HUDEP-2 (cell line): ENCODE data around the gene LYRM4.

Source experiments
- DNase-seq, 76 experiments: peaks; one replicate each; lab custom pipeline; 2025; ENCODE audit not compliant: unreplicated experiment in 76 of 76; lab: John Stamatoyannopoulos, UW

The LYRM4 gene

DNA sequence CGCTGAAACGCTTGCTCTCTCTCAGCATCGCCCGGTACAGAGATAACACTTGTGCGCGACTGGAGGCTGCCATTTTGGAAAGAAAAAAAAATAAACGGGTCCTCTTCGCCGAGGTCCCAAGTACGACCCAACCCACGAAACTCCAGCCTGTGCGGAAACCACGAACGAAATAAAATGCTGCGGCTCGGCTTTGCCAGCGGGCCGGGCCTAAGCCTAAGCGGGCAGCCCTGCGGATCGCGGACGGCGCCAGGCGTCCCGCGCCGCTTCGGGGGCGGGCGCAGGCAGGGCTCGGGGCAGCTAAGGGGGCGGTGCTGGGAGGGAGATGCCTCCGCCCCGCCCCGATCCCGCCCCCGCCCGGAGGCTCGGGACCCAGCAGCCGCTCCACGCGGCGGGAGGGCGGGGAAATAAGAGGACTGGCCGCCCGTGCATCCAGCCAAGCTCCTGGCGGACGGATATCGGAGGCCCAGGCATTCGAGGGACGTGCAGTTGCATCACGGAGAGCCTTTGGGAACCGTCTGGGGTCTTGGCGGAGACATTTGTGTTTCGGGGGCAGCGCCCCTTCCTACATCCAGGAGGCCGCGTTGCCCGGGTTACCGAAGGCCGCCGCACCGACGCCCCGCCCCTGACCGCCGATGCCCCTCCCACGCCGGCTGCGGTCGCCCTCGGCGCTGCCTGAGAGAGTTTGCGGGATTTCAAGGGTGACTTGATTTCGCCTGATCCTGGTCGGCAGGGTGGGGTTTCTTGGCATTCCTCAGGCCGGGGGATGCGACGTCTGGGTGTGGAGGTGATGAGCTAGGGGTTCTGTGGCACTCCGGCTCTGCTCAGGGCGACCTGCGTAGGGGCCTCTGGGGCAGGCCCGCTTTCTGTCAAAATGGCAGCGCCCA lies at the start of gene LYRM4, which contains the start of gene FARS2:
TSS of gene LYRM4 (minus strand) at position 290 of the 884 bp plus-strand sequence. CDS start at position 73, 217 bp downstream.
TSS of gene FARS2 (plus strand) at position 853 of the 884 bp plus-strand sequence.
- peak in 75 of 76 experiments; percentile 38 to 99 (median 90) for DNase-seq

DNA sequence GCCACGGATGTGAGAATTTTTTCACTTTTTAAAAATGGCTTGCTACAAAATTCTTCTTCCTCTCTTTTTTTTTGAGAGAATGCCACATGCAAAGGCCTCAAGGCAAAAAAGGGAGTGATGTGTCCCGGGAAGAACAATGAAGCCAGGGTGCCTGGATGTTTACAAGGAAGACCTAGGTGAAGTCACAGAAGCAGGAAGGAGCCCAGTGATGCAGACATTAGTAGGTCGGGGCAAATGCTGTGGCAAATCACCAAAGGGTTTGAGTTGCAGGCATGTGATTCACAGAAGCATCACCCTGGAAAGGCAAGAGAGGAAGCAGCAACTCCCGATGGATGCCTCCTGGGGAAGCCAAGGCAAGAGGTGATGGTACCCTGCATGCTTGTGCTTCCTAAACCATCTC lies 47.3 kb upstream of the LYRM4 start:
- no peak for DNase-seq

DNA sequence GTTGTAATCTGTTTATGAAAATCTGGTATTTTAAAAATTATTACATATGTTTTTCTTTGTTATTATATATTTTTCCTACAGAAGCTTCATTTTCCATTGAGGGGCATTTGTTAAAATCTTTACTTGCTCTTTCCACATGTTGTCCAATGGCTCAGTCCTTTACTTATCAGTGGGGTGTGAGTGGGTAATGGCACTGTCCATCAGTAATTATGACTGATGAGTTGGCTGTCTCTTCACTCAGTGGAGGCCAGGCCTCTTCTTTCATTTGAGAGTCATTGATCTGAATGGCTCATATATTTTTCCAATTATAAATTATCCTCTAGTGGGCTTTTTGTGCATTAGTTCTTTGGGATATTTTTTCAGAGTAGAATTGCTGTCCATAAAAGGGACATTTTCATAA lies 46.3 kb upstream of the LYRM4 start:
- no peak for DNase-seq

DNA sequence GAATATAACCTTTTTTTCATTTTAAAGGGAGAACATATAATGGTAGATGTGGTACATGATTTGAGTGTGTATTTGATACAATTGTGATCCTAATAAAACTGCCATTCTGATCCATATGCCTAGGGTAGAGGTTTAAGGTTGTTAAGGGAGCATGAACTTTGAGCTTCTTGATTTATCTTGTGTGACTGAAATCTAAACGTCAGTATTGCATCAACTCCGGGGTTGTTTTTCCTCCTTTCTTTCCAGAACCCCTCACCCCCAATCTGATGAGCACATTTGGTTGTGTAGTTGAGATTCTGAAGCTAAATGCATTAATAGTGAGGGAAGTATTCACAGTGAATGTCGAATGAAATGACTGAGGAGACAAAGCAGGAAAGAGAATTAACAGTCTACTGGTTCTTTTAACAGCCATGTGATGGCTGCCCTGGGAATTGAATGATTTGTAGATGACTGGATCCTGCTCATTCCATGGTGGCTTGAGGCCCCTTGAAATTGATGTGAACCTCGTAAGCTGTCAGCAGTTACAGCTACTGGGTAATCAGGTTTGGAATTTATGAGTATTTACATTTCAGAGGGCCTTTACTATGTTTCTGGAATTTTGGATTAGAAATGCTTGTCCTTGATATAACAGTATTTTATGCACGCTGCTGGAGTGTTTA lies 45.3 kb upstream of the LYRM4 start:
- DNase-seq, result no peak

DNA sequence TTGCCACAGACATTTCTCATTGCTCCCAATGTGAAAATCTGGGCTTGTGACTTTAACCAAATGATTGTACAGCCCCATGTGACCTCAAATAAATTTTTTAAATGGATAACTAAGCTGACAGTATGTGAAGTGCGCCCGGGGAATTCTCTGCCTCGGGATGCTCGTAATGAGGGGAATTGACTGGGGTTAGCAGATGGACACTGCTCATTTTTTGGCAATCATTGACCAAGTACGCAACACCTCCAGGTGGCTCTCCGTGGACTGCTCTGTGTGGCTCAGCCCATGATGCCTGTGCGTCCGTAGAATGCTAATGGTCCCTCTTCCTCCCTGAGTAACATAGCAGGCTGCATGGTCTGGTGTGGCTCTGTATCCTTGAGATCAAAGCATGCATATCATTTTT lies 42.9 kb upstream of the LYRM4 start:
- DNase-seq, result no peak

DNA sequence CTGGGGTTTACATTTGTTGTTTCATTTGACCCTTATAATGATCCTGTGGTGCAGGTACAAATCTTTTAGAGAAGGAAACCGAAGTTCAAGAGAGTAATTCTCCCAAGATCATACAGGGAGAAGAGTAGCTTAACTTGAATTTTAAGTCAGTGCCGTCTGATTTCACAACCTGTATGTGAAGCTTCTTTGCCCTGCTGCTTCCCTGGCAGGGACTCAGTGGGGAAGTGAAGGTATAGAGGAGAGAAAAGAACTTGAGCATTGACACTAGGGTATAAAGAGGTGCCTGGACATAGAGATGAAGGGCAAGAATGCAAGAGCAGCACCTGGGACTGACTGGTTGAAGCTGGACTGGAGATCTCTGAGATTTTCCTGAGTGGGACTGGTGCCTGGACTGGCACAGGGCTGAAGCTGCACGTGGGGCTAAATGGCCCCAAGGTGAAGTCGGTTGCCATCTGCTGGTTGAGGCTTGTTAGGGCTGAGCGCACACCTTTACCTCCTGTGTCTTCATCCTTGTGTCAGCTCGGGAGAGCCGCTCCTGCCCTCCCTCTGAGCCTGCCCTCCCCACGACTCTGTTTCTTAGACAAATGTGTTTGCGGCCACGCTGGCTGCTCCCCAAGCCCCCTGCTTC lies 42.4 kb upstream of the LYRM4 start:
- DNase-seq, result peak in 19 of 76 experiments; percentile 6 to 61 (median 25)

DNA sequence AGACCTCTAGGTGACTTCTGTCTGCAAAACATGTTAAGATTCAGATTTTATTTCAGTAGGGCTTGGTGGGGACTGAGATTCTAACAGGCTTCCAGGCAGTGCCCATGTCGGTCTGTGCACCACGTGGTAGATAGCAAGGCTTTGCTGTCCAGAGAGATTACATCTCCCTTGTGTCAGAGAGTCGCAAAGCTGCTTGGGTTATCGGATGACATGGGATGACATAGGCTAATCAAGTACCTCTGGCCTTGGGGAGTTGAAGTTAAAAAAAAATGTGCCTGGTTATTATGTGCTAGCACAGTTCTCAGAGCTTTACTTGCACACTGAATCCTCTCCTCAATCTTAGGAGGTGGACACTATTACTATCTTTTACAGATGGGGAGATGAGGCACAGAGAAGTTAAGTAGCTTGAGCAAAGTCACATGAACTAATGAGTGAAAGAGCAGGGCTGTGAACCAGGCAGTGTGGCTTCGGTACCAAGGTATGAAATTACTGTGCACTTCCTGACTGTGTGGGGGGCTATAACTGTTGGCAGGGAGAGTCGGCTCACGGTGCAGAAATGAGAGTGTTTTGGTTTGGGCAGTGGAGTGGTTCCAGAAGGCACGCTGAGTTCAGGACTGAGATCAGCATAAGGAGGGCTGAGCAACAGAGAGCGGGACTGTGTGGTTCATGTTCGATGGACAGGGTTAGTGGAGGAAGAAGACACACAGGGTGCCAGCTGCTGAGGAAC lies 41.6 kb upstream of the LYRM4 start:
- peak in 52 of 76 experiments; percentile 6 to 84 (median 45) for DNase-seq

DNA sequence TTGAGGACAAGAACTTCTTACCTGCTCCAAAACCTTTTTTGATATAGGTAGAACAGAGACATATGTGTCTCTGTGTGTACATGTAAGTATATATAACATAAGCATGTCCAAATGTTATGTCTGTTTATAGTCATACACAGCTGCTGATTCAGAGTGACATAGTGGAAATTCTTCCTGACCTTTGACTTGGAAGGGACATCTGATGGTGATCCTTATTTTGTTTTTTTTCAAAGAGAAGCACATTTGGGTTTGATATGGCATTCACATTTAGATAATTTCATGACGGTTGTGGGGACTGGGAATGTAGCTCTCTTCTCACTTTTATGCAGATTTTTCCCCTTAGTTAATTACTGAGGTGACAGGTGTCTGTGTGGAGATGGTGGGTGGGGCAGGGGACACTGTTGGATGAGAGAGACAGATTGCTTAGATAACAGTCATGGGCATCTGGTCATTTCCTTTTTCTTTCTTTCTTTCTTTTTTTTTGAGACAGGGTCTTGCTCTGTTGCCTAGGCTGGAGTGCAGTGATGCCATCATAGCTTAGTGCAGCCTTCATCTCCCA lies 39.5 kb upstream of the LYRM4 start:
- no peak for DNase-seq

DNA sequence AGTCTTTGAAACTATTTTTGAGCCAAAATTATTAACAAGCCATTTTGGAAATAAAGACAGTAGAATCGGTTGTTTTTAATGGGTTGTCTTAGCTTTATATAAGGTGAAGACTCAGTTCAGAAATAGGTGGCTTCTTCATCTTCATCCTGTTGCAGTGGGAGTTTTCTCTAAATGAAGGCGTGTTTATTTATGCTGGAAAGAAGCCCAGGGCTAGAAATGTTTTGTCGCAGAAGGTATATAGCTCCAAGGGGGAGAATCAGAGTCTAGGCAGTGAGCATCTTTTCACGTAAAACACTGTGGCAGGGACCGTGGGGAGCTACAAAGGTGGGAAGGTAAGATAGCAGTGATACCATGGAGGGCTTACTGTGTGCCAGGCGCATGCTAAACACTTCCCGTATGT lies 34.9 kb upstream of the LYRM4 start:
- no peak for DNase-seq

DNA sequence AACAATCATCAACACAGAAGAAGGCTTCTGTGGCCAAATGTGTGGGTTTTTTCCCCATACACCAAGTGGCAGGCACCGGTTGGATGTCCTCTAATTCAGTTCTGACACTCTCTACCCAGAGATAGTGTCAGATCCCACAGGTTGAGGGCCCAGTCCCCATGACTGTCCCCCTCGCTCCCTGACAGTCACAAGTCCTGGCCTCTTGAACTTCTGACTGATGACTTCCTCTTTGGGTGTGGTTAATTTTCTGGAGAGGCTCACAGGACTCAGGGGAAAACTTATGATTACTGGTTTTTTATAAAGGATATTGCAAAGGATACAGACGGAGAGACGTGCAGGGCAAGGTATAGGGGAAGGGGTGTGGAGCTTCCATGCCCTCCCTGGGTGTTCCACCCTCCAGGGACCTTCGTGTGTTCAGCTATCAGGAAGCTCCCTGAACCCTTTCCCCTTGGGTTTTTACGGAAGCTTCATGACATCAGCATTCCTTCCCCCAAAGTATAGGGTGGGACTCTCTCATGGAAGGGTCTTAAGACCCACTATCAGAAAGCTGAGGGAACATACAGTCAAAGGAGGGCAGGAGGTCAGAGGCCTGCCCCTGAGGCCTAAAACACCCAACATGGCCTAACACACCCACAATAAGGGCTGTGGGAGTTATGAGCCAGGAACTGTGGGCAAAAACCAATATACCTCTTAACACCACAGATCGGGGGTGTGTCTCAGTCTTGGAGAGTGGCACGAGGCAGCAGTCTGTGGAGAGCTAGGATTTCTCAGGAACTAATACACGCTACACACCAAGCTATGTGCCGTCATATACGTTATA lies 33.9 kb upstream of the LYRM4 start:
- peak in 11 of 76 experiments; percentile 8 to 50 (median 30) for DNase-seq

DNA sequence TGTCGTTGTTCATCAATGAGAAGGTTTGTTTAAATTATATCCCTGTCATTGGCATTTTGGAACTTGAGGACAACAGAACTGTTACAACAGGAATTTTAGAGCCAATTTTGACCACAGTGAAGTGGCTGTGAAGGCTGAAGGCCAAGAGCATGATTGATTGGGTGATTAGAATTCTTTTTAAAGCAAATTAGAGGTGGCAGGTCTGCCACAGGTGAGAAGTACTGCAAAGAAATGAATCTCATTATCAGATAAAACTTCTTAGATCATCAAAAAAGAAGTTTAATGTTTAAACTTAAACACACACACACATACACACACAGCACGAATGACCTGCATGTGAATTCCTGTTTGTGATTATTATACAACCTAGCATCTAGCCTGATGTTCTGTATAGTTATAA lies 32.9 kb upstream of the LYRM4 start:
- no peak for DNase-seq

DNA sequence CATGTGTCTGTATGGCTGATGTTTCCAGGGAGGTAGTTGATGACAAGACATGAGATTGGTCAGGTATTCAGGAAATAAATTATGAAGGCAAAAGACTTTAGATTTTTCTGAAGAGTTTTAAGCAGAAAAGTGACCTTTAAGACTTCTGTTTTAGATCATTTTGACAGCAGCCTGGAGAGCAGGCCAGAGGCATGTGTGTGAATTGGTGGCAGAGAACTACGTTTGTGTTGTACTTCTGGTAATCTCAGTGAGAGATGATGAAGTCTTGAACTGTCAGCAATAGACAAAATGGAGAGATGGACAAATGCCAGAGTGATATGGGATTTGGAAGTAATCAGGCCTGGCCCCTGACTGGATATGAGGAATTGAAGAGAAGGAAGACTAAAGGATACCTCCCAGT lies 31.4 kb upstream of the LYRM4 start:
- DNase-seq, result no peak

DNA sequence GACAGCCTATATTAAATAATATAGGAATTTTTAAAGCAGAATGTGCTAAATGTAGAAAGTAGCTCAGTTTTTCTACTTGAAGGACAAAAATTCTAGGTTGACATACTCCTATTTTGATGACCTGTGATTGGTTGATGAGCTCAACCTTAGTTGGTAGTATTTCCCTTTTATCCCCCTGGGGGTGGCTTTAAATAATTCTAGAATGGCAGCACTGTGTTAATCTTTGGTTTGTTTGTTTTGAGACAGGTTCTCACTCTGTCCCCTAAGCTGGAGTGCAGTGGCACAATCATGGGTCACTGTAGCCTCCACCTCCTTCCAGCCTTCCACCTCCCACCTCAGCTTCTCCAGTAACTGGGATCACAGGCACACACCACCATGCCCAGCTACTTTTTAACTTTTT lies 29.8 kb upstream of the LYRM4 start:
- DNase-seq, result no peak

DNA sequence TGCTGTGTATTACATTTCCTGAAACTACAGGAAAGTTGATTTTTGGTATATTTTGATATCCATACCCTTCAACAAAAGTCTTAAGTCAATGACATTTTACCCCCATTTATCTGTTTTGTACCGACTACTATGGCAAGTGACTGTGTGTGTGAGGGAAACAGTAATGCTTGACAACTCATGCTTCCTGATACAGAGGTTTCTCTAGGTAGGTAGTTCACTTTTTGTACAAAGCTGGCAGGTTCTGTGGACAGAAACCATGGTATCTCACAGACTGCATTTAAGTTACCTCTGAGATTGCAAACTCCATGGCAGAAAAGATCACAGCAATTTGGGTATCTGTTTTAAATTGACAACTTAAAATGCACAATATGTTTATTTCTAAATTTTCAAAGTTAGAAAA lies 29.3 kb upstream of the LYRM4 start:
- no peak for DNase-seq

DNA sequence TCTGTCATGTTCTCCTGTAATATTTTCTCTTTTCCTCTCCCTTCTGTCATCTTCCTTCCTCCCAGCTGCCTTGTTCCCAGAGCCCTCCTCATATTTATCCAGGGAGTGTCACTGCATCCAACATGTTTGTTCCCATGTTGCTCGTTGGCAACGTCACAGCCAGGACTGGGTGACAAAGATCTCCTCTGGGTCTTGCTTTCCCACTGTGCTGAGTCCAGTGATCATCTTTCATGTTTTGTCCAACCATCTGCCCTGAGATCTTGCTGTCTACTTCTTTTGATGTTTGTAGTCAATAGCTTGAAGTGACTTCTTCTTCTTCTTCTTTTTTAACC lies 27.2 kb upstream of the LYRM4 start:
- no peak for DNase-seq

DNA sequence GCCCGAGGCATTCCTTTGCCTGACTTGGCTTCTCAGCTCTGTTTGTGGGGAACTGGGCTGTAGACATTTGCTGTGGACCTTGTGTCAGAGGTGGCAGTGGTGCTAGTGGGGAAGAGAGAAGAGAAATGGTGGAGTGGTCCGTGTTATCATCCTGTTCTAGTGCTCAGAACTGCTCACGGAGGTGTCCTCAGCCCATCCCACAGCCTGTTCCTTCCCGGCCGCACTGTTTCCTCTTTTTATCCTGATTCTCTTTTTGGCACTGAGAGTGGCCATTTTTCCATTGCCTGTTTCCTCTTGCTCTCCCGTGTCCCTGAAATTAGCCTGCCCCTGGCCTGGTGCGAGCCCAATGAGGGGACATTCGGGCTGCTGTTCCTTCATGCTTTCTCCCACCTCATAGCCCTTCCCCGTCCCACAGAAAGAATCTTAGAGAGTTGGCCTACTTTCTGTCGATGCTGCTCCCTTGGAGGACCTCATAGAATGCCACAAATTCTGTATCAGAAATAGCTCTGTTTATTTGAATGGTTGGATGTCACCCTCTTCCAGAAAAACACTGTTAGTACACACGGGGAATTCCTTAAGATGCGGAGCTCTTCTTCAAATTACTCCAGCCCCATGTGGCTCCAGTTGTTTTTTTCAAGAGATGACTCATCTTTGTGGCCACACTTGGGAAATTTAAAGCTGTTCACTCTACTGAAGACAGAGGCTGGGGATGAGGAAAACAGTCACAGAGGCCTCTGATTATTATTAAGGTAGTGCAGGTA lies 26.6 kb upstream of the LYRM4 start:
- DNase-seq, result no peak

DNA sequence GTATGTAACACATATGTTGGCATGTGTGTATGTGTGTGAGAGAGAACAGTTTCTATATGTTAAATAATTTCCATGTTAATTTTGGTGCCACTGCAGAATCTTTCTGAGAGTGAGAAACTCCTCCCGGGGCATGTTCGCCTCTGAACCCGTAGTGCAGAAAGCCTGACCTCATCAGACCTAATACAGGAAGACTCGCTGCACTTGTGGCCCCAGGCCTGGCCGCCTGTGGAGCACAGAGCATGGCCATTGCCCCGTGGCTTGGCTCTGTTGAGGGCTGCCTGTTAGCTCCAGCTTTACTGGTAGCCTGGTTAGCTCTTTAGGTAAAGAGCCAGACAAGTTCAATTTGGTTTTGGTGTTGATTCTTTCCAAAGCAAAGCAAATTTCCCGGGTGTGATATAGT lies 26.0 kb upstream of the LYRM4 start:
- DNase-seq, result no peak

DNA sequence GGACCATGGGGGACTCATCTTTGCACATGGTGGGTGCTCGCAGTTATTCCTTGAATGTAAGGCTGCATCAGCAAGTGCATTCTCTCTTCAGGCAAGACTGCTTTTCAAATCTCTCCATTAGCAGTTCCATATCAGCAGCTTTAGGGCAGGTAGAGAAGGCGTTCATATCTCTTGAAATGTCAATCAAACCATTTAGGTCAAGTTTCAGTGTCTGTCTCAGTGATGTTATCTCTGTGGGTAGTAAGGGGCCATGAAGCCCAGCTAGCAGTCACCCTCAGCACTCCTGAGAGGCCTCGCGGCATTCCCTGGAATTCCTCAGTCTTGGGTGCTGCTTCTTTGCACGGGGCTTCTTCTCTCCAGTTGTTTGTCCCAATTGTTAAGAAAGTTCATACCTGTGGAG lies 24.8 kb upstream of the LYRM4 start:
- no peak for DNase-seq

DNA sequence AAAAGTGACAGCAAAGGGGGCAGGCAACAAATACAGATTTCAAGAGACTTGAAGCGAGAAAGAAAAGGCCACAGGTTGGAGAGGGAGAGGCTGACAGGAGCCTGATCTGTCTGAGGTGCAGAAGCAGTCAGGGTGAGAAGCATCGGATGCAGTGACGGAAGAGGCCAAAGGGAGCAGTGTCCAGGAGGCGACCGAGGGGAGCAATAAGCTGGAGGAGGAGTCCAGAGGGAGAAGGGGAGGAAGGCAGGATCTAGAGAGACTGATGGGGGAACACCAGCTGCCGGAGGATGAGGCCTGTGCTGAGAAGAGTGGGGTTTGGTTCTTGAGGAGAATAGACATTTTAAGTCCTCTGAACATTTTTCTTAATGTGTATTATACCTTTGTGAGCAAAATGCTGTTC lies 24.3 kb upstream of the LYRM4 start:
- DNase-seq, result no peak
